ENCODE data around the gene PRKCH. TPM values are rescaled to one million over a fixed set of nuclear protein-coding genes. Genes with fewer than 3 reads are reported as not detected.

The PRKCH gene
- total RNA-seq, 1 donor, result 3.3 TPM

GRCh38 chr14:61433828-61434227 is 112.4 kb downstream of the PRKCH start:
- DNase-seq (ENCODE audit: insufficient read length, low spot score, missing footprints), result no peak
- H3K27ac ChIP-seq (ENCODE audit: low read depth, low read length), result no peak overlapping the region
- H2AFZ ChIP-seq (ENCODE audit: low read length), result no peak overlapping the region
- no peaks in the 10 kb centered on the region for H3K9me3 ChIP-seq (ENCODE audit: low read depth, low read length)
- no peaks in the 10 kb centered on the region for H3K36me3 ChIP-seq (ENCODE audit: insufficient read depth, low read length)
- H3K79me2 ChIP-seq (ENCODE audit: insufficient read depth, low read length), result no peaks in the 10 kb centered on the region
- peaks cover 6% of the 10 kb centered on the region for H3K27me3 ChIP-seq (ENCODE audit: insufficient read depth, low read length)
- no peaks in the 10 kb centered on the region for H4K20me1 ChIP-seq (ENCODE audit: insufficient read depth, low read length)
- H3K4me2 ChIP-seq (ENCODE audit: insufficient read depth, low read length), result no peak overlapping the region
- TF ChIP-seq, protein P1, sequence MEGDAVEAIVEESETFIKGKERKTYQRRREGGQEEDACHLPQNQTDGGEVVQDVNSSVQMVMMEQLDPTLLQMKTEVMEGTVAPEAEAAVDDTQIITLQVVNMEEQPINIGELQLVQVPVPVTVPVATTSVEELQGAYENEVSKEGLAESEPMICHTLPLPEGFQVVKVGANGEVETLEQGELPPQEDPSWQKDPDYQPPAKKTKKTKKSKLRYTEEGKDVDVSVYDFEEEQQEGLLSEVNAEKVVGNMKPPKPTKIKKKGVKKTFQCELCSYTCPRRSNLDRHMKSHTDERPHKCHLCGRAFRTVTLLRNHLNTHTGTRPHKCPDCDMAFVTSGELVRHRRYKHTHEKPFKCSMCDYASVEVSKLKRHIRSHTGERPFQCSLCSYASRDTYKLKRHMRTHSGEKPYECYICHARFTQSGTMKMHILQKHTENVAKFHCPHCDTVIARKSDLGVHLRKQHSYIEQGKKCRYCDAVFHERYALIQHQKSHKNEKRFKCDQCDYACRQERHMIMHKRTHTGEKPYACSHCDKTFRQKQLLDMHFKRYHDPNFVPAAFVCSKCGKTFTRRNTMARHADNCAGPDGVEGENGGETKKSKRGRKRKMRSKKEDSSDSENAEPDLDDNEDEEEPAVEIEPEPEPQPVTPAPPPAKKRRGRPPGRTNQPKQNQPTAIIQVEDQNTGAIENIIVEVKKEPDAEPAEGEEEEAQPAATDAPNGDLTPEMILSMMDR (IDR thresholded peaks at IDR 0.05; ENCODE audit: extremely low read depth, low read depth, low read length), result no peak
- peaks cover 5% of the 10 kb centered on the region for H3K4me1 ChIP-seq (ENCODE audit: insufficient read depth, low read length)
- H3K4me3 ChIP-seq (ENCODE audit: insufficient read depth, low read length), result no peak overlapping the region

GRCh38 chr14:61434311-61434710 is 112.9 kb downstream of the PRKCH start:
- Histone ChIP-seq H3K27me3 (ENCODE audit: insufficient read depth, low read length) (peaks cover 4% of the 10 kb centered on the region), H3K27ac (ENCODE audit: low read depth, low read length) (no peak overlapping the region), H3K9me3 (ENCODE audit: low read depth, low read length) (no peaks in the 10 kb centered on the region), H3K4me2 (ENCODE audit: insufficient read depth, low read length) (no peak overlapping the region), H3K4me3 (ENCODE audit: insufficient read depth, low read length) (no peak overlapping the region), H2AFZ (ENCODE audit: low read length) (no peak overlapping the region), H4K20me1 (ENCODE audit: insufficient read depth, low read length) (no peaks in the 10 kb centered on the region), H3K79me2 (ENCODE audit: insufficient read depth, low read length) (no peaks in the 10 kb centered on the region), H3K36me3 (ENCODE audit: insufficient read depth, low read length) (no peaks in the 10 kb centered on the region), H3K4me1 (ENCODE audit: insufficient read depth, low read length) (peaks cover 10% of the 10 kb centered on the region)
- TF ChIP-seq, protein P1 (IDR thresholded peaks at IDR 0.05; ENCODE audit: extremely low read depth, low read depth, low read length), result no peak
- DNase-seq (ENCODE audit: insufficient read length, low spot score, missing footprints), result peak; percentile 27

GRCh38 chr14:61435563-61436337 is 114.4 kb downstream of the PRKCH start:
- Histone ChIP-seq H3K27me3 (ENCODE audit: insufficient read depth, low read length) (peaks cover 4% of the 10 kb centered on the region), H4K20me1 (ENCODE audit: insufficient read depth, low read length) (no peaks in the 10 kb centered on the region), H2AFZ (ENCODE audit: low read length) (no peak overlapping the region), H3K36me3 (ENCODE audit: insufficient read depth, low read length) (no peaks in the 10 kb centered on the region), H3K27ac (ENCODE audit: low read depth, low read length) (no peak overlapping the region), H3K4me3 (ENCODE audit: insufficient read depth, low read length) (no peak overlapping the region), H3K79me2 (ENCODE audit: insufficient read depth, low read length) (no peaks in the 10 kb centered on the region), H3K9me3 (ENCODE audit: low read depth, low read length) (no peaks in the 10 kb centered on the region), H3K4me1 (ENCODE audit: insufficient read depth, low read length) (peaks cover 13% of the 10 kb centered on the region), H3K4me2 (ENCODE audit: insufficient read depth, low read length) (no peak overlapping the region)
- peak; percentile 22 for DNase-seq (ENCODE audit: insufficient read length, low spot score, missing footprints)
- TF ChIP-seq, protein P1 (IDR thresholded peaks at IDR 0.05; ENCODE audit: extremely low read depth, low read depth, low read length), result no peak

DNA sequence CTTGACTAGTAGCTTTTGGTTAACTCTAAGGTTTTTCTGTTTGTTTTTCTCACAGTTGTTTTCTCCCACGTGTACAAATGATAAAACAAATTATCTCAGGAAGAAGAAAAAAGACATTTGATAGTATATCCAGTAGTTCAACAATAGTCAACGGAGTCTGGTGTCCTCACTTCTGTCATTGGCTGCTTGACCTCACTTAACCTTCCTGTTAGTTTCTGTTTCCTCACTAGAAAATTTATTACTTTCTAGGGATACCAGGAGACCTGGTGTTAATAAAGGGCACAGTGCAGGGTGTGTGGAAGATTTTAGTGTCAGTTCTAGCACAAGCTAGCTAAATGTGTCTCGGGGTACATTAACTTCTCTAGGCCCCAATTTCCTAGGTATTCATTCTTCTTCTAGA is 116.0 kb downstream of the PRKCH start:
- DNase-seq (ENCODE audit: insufficient read length, low spot score, missing footprints), result no peak
- H3K9me3 ChIP-seq (ENCODE audit: low read depth, low read length), result no peaks in the 10 kb centered on the region
- H3K27me3 ChIP-seq (ENCODE audit: insufficient read depth, low read length), result peaks cover 3% of the 10 kb centered on the region
- H3K4me2 ChIP-seq (ENCODE audit: insufficient read depth, low read length), result no peak overlapping the region
- no peaks in the 10 kb centered on the region for H3K79me2 ChIP-seq (ENCODE audit: insufficient read depth, low read length)
- H3K4me1 ChIP-seq (ENCODE audit: insufficient read depth, low read length), result peaks cover 13% of the 10 kb centered on the region
- H2AFZ ChIP-seq (ENCODE audit: low read length), result no peak overlapping the region
- H3K4me3 ChIP-seq (ENCODE audit: insufficient read depth, low read length), result no peak overlapping the region
- H3K36me3 ChIP-seq (ENCODE audit: insufficient read depth, low read length), result no peaks in the 10 kb centered on the region
- no peaks in the 10 kb centered on the region for H4K20me1 ChIP-seq (ENCODE audit: insufficient read depth, low read length)
- no peak overlapping the region for H3K27ac ChIP-seq (ENCODE audit: low read depth, low read length)
- TF ChIP-seq, protein P1 (IDR thresholded peaks at IDR 0.05; ENCODE audit: extremely low read depth, low read depth, low read length), result no peak
